ENCODE measurements around the gene KCNMA1. TPM values are rescaled to one million over a fixed set of nuclear protein-coding genes. Genes with fewer than 3 reads are reported as not detected.

Gene KCNMA1
- total and polyA plus RNA-seq, 2 donors from 2014 or later = 4.2 to 8.9 TPM

DNA sequence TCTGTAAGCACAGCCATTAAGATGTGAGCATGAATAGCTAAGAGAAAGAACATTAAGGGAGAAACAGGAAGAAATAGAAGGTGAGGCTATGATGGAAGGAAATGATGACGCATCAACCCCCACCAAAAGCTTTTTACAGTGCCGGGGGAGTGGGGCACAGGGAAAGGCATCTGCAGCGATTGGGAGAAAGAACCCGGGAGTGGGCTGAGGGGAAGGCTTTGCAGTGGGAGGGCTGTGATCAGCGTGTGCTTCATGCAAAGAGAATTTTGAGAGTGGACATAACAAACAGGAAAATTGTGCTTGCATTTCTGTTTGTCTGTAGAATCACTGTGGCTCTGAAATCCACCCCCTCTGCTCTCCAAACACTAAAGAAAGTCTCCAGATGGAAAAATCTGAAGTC lies 250.8 kb downstream of the KCNMA1 start:
- Histone ChIP-seq H3K4me1 (ENCODE audit: control insufficient read depth in 2 of 3, insufficient read depth in 2 of 3, low read depth in 1 of 3, low read length in 3 of 3) (peaks cover 0 to 2% (median 0%) of the 10 kb centered on the region in 3 donors), H3K36me3 (ENCODE audit: control insufficient read depth in 2 of 3, insufficient read depth in 3 of 3, low read length in 3 of 3) (no peaks in the 10 kb centered on the region), H3K27ac (ENCODE audit: low read depth in 2 of 2, low read length in 2 of 2) (no peak overlapping the region), H3K9me3 (ENCODE audit: control insufficient read depth in 2 of 3, insufficient read depth in 1 of 3, low read length in 3 of 3) (no peaks in the 10 kb centered on the region), H3K4me3 (ENCODE audit: low read length in 3 of 3) (no peak overlapping the region), H3K9ac (ENCODE audit: low read length in 3 of 3) (no peak overlapping the region), H3K27me3 (ENCODE audit: control insufficient read depth, insufficient read depth, low read length) (no peaks in the 10 kb centered on the region)
- TF ChIP-seq, protein P1, sequence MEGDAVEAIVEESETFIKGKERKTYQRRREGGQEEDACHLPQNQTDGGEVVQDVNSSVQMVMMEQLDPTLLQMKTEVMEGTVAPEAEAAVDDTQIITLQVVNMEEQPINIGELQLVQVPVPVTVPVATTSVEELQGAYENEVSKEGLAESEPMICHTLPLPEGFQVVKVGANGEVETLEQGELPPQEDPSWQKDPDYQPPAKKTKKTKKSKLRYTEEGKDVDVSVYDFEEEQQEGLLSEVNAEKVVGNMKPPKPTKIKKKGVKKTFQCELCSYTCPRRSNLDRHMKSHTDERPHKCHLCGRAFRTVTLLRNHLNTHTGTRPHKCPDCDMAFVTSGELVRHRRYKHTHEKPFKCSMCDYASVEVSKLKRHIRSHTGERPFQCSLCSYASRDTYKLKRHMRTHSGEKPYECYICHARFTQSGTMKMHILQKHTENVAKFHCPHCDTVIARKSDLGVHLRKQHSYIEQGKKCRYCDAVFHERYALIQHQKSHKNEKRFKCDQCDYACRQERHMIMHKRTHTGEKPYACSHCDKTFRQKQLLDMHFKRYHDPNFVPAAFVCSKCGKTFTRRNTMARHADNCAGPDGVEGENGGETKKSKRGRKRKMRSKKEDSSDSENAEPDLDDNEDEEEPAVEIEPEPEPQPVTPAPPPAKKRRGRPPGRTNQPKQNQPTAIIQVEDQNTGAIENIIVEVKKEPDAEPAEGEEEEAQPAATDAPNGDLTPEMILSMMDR (IDR thresholded peaks at IDR 0.05; ENCODE audit: borderline replicate concordance, extremely low read depth, insufficient read depth) = no peak
- DNase-seq = peak in 1 of 5 donors; percentile 32
- intact Hi-C loops (cut with DNase I) = loop anchor here (10.0 kb wide), 1 partner anchor 258 kb away; no protein-coding TSS in a partner anchor
- no peak for FAIRE-seq

DNA sequence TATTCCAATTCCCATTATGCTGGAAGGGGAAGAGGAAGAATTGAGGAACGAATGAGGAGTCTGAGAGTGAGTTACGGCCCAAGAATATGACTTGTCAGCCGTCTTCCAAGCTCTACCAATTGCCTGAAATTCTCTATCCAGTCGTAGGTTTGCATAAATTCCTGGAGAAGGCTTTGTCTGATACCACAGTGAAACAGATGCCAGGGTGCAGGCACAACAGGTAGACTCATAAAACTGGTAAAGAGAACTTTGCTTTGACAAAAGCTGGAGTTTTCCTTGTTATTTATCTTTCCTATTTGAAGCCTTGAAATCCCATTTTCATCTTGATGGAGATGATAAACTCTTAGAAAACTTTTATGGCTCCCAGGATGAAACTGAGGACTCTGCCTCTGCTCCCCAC lies 251.2 kb downstream of the KCNMA1 start:
- intact Hi-C loops (cut with DNase I) = loop anchor here (10.0 kb wide), 1 partner anchor 258 kb away; no protein-coding TSS in a partner anchor
- no peak for FAIRE-seq
- no peak for DNase-seq
- Histone ChIP-seq H3K27ac (ENCODE audit: low read depth in 2 of 2, low read length in 2 of 2) (no peak overlapping the region), H3K4me1 (ENCODE audit: control insufficient read depth in 2 of 3, insufficient read depth in 2 of 3, low read depth in 1 of 3, low read length in 3 of 3) (no peaks in the 10 kb centered on the region), H3K9ac (ENCODE audit: low read length in 3 of 3) (no peak overlapping the region), H3K27me3 (ENCODE audit: control insufficient read depth, insufficient read depth, low read length) (no peaks in the 10 kb centered on the region), H3K36me3 (ENCODE audit: control insufficient read depth in 2 of 3, insufficient read depth in 3 of 3, low read length in 3 of 3) (no peaks in the 10 kb centered on the region), H3K9me3 (ENCODE audit: control insufficient read depth in 2 of 3, insufficient read depth in 1 of 3, low read length in 3 of 3) (no peaks in the 10 kb centered on the region), H3K4me3 (ENCODE audit: low read length in 3 of 3) (no peak overlapping the region)
- TF ChIP-seq, protein P1 (IDR thresholded peaks at IDR 0.05; ENCODE audit: borderline replicate concordance, extremely low read depth, insufficient read depth) = no peak

DNA sequence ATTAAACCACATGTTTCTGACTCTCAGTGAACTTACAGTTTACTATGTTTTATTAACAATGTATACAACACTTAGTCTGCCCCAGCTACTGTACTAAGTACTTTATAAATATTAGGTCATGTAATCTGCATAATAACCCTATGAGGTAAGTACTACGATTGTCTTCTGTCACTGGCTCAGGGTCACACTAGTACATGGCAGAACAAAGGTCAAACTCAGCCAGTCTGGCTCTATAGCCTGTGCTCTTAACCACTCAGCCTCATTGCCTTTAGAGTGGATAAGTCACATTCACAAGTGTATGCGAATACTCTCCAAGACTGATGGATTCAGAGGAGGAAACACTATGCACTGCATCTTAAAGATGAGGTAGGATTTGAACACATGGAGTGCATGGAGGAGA lies 252.3 kb downstream of the KCNMA1 start:
- FAIRE-seq (no peak), DNase-seq (no peak)
- H3K36me3 ChIP-seq (ENCODE audit: control insufficient read depth in 2 of 3, insufficient read depth in 3 of 3, low read length in 3 of 3) = no peaks in the 10 kb centered on the region
- TF ChIP-seq, protein P1 (IDR thresholded peaks at IDR 0.05; ENCODE audit: borderline replicate concordance, extremely low read depth, insufficient read depth) = no peak
- no peak overlapping the region for H3K4me3 ChIP-seq (ENCODE audit: low read length in 3 of 3)
- H3K27me3 ChIP-seq (ENCODE audit: control insufficient read depth, insufficient read depth, low read length) = no peaks in the 10 kb centered on the region
- no peak overlapping the region for H3K9ac ChIP-seq (ENCODE audit: low read length in 3 of 3)
- H3K4me1 ChIP-seq (ENCODE audit: control insufficient read depth in 2 of 3, insufficient read depth in 2 of 3, low read depth in 1 of 3, low read length in 3 of 3) = no peaks in the 10 kb centered on the region
- intact Hi-C loops (cut with DNase I) = loop anchor here (10.0 kb wide), 1 partner anchor 259 kb away; no protein-coding TSS in a partner anchor
- no peak overlapping the region for H3K27ac ChIP-seq (ENCODE audit: low read depth in 2 of 2, low read length in 2 of 2)
- H3K9me3 ChIP-seq (ENCODE audit: control insufficient read depth in 2 of 3, insufficient read depth in 1 of 3, low read length in 3 of 3) = no peaks in the 10 kb centered on the region

Measured in kidney (tissue), 14 donors.